CD4-positive, alpha-beta T cell (primary cell): ENCODE data around the gene ZC3HAV1. TPM values are rescaled to one million over a fixed set of nuclear protein-coding genes. Genes with fewer than 3 reads are reported as not detected.
A peak's percentile ranks its signal among the peaks of the same experiment; 100 is the strongest.

Experiments used
- ATAC-seq: fragments of 200-7000 bp; cut with Tn5 transposase; one replicate; pipeline ENCODE4 v1.10.0; 2022; ENCODE audit warnings: mild to moderate bottlenecking; ENCODE audit not compliant: poor library complexity
- CTCF ChIA-PET: fragments of 350-600 bp; sonication (Branson Sonifier 250); formaldehyde crosslinking; loops from one replicate; lab custom pipeline; 2021; ENCODE audit warnings: antibody characterized with exemption, inconsistent platforms; lab: Charles Lee
- POLR2A ChIA-PET: fragments of 350-600 bp; sonication (Branson Sonifier 250); formaldehyde crosslinking; loops from one replicate; lab custom pipeline; 2021; ENCODE audit warnings: antibody characterized with exemption, inconsistent platforms; lab: Charles Lee
- DNase-seq, 14 experiments: peaks; one replicate each; pipeline ENCODE4 v3.0.0-alpha.2; 2013 to 2020; ENCODE audit warnings: mixed read lengths in 2 of 14
- H3K27ac ChIP-seq, 2 donors: one replicate each; pipeline versions ENCODE4 v1.5.1 to v1.7.0; 2013; ENCODE audit warnings: low read length in 2 of 2, low read depth in 1 of 2, mild to moderate bottlenecking in 1 of 2
- H3K27me3 ChIP-seq, 2 experiments: 1 replicate in 1 of 2; 2 replicates in 1 of 2; pipeline versions ENCODE4 v1.6.1 to v1.7.0; 2013; ENCODE audit warnings: low read length in 2 of 2, control low read depth in 1 of 2, mild to moderate bottlenecking in 1 of 2, moderate library complexity in 1 of 2; ENCODE audit not compliant: insufficient read depth in 2 of 2, control insufficient read depth in 1 of 2
- H3K36me3 ChIP-seq: one replicate; pipeline ENCODE4 v1.6.1; 2013; ENCODE audit warnings: low read length, control low read depth; ENCODE audit not compliant: insufficient read depth
- H3K4me1 ChIP-seq: one replicate; pipeline ENCODE4 v1.6.1; 2013; ENCODE audit warnings: low read length, control low read depth; ENCODE audit not compliant: insufficient read depth
- H3K4me3 ChIP-seq: one replicate; pipeline ENCODE4 v1.5.1; 2013; ENCODE audit warnings: mild to moderate bottlenecking, low read length, moderate library complexity
- H3K9me3 ChIP-seq, 2 experiments: 1 replicate in 1 of 2; 2 replicates in 1 of 2; pipeline versions ENCODE4 v1.6.1 to v1.7.0; 2013; ENCODE audit warnings: low read length in 2 of 2, mild to moderate bottlenecking in 2 of 2, control low read depth in 1 of 2, moderate library complexity in 1 of 2; ENCODE audit not compliant: control insufficient read depth in 1 of 2, insufficient read depth in 1 of 2
- H3K27ac Mint-ChIP-seq: one replicate; pipeline ENCODE4 v1.8.0; 2020; ENCODE audit warnings: mixed read lengths
- H3K27me3 Mint-ChIP-seq: one replicate; pipeline ENCODE4 v1.8.0; 2021; ENCODE audit warnings: mixed read lengths
- H3K36me3 Mint-ChIP-seq: one replicate; pipeline ENCODE4 v1.8.0; 2021; ENCODE audit warnings: low read depth, mixed read lengths
- H3K4me1 Mint-ChIP-seq: one replicate; pipeline ENCODE4 v1.8.0; 2021; ENCODE audit warnings: low read depth, mixed read lengths
- H3K4me3 Mint-ChIP-seq: one replicate; pipeline ENCODE4 v1.8.0; 2020; ENCODE audit warnings: mild to moderate bottlenecking, mixed read lengths
- H3K9me3 Mint-ChIP-seq: one replicate; pipeline ENCODE4 v1.8.0; 2020; ENCODE audit warnings: mixed read lengths
- intact Hi-C, 2 experiments: fragments of 100-400 bp; cut with DNase I in 1 of 2; cut with micrococcal nuclease in 1 of 2; formaldehyde crosslinking; loops; one replicate each; pipeline versions ENCODE4 v1.15.1 to v1.9.0; 2023 to 2025; cut with DNase I, micrococcal nuclease
- total RNA-seq, 174 experiments: library from RNA in 2 of 174; stranded (reverse) in 2 of 174; gene quantifications; one replicate each; pipeline ENCODE4 v1.2.3 and lab custom pipeline; 2021 to 2026
- TF ChIP-seq, protein P1 (sequence below): fragments of 200-600 bp; IDR thresholded peaks from one replicate; pipeline ENCODE4 v1.8.0; 2022; ENCODE audit warnings: antibody characterized with exemption, mild to moderate bottlenecking

Gene ZC3HAV1
- total RNA-seq, 2 experiments from 2014 or later: 169 to 178 TPM

GRCh38 chr7:139091677-139091996, 17.9 kb downstream of the ZC3HAV1 start:
- peak overlapping the region; percentile 89 for H3K4me3 Mint-ChIP-seq
- Histone ChIP-seq H3K9me3 (peaks cover 0 to 7% of the 10 kb centered on the region in 2 experiments), H3K27ac (peak overlapping the region; percentile 67 to 72), H3K27me3 (no peaks in the 10 kb centered on the region), H3K36me3 (peaks cover 60% of the 10 kb centered on the region), H3K4me3 (peak overlapping the region; percentile 28), H3K4me1 (peaks cover 92% of the 10 kb centered on the region)
- peaks cover 80% of the 10 kb centered on the region for H3K36me3 Mint-ChIP-seq
- peak overlapping the region; percentile 92 for H3K27ac Mint-ChIP-seq
- POLR2A ChIA-PET: interaction anchor here (0.8 to 2.5 kb wide), 4 partner anchors 9 to 21 kb away, joined by 3 to 15 read pairs (median 3); no protein-coding TSS in a partner anchor
- H3K27me3 Mint-ChIP-seq: no peaks in the 10 kb centered on the region
- H3K9me3 Mint-ChIP-seq: peaks cover 7% of the 10 kb centered on the region
- intact Hi-C loops: no loop called here
- CTCF ChIA-PET: interaction anchor here (0.6 to 1.9 kb wide), 2 partner anchors 13 to 17 kb away, joined by 4 to 10 read pairs; no protein-coding TSS in a partner anchor
- TF ChIP-seq, protein P1, sequence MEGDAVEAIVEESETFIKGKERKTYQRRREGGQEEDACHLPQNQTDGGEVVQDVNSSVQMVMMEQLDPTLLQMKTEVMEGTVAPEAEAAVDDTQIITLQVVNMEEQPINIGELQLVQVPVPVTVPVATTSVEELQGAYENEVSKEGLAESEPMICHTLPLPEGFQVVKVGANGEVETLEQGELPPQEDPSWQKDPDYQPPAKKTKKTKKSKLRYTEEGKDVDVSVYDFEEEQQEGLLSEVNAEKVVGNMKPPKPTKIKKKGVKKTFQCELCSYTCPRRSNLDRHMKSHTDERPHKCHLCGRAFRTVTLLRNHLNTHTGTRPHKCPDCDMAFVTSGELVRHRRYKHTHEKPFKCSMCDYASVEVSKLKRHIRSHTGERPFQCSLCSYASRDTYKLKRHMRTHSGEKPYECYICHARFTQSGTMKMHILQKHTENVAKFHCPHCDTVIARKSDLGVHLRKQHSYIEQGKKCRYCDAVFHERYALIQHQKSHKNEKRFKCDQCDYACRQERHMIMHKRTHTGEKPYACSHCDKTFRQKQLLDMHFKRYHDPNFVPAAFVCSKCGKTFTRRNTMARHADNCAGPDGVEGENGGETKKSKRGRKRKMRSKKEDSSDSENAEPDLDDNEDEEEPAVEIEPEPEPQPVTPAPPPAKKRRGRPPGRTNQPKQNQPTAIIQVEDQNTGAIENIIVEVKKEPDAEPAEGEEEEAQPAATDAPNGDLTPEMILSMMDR: no peak
- no peak for ATAC-seq
- H3K4me1 Mint-ChIP-seq: peaks cover 89% of the 10 kb centered on the region
- DNase-seq: no peak

GRCh38 chr7:139089118-139089517, 20.4 kb downstream of the ZC3HAV1 start:
- Mint-ChIP-seq H3K27me3 (no peaks in the 10 kb centered on the region), H3K27ac (peak overlapping the region; percentile 74), H3K36me3 (peaks cover 83% of the 10 kb centered on the region), H3K9me3 (peaks cover 7% of the 10 kb centered on the region), H3K4me3 (peak overlapping the region; percentile 62), H3K4me1 (peaks cover 92% of the 10 kb centered on the region)
- Histone ChIP-seq H3K4me1 (peaks cover 97% of the 10 kb centered on the region), H3K36me3 (peaks cover 76% of the 10 kb centered on the region), H3K9me3 (peaks cover 0 to 10% of the 10 kb centered on the region in 2 experiments), H3K27me3 (no peaks in the 10 kb centered on the region), H3K27ac (no peak overlapping the region), H3K4me3 (no peak overlapping the region)
- DNase-seq (no peak), ATAC-seq (no peak)
- intact Hi-C loops: no loop called here
- ChIA-PET CTCF (interaction anchor here (0.7 to 0.9 kb wide), 2 partner anchors 16 to 72 kb away, joined by 3 to 4 read pairs; no protein-coding TSS in a partner anchor), POLR2A (no interaction called here)
- TF ChIP-seq, protein P1: no peak

- Mint-ChIP-seq H3K9me3 (peaks cover 7% of the 10 kb centered on the region), H3K27ac (peak overlapping the region; percentile 74), H3K4me3 (peak overlapping the region; percentile 80), H3K36me3 (peaks cover 83% of the 10 kb centered on the region), H3K27me3 (no peaks in the 10 kb centered on the region), H3K4me1 (peaks cover 92% of the 10 kb centered on the region)
- TF ChIP-seq, protein P1: no peak
- ChIA-PET POLR2A (interaction anchor here (1.4 to 2.3 kb wide), 3 partner anchors 13 to 31 kb away, joined by 3 to 8 read pairs (median 6); no protein-coding TSS in a partner anchor), CTCF (interaction anchor here (0.7 to 2.7 kb wide), 2 partner anchors 13 to 17 kb away, joined by 3 to 11 read pairs; no protein-coding TSS in a partner anchor)
- ATAC-seq (no peak), DNase-seq (no peak)
- Histone ChIP-seq H3K27me3 (no peaks in the 10 kb centered on the region), H3K4me3 (no peak overlapping the region), H3K36me3 (peaks cover 84% of the 10 kb centered on the region), H3K27ac (no peak overlapping the region), H3K9me3 (peaks cover 0 to 10% of the 10 kb centered on the region in 2 experiments), H3K4me1 (peaks cover 97% of the 10 kb centered on the region)
- intact Hi-C loops: no loop called here
These were observed 21.3 kb downstream of the ZC3HAV1 start for GRCh38 chr7:139088268-139088667.
